HEK293 (cell line): ENCODE measurements around the gene TP73.

Source experiments
- OVOL3 ChIP-seq: fragments of 450-650 bp; formaldehyde crosslinking; IDR thresholded peaks from 2 replicates; pipeline ENCODE4 v1.5.1; 2016; ENCODE audit warnings: missing biosample characterization, missing genetic modification characterization
- ZBTB21 ChIP-seq: fragments of 450-650 bp; formaldehyde crosslinking; IDR thresholded peaks from 2 replicates; pipeline ENCODE4 v1.5.1; 2017; ENCODE audit warnings: missing biosample characterization, missing genetic modification characterization
- ZNF2 ChIP-seq: fragments of 450-650 bp; formaldehyde crosslinking; IDR thresholded peaks from 2 replicates; pipeline ENCODE4 v1.5.1; 2016; ENCODE audit warnings: missing biosample characterization, missing genetic modification characterization
- ZNF354C ChIP-seq: fragments of 450-650 bp; formaldehyde crosslinking; IDR thresholded peaks from 2 replicates; pipeline ENCODE4 v1.5.1; 2016; ENCODE audit warnings: missing biosample characterization, missing genetic modification characterization, low read depth, borderline replicate concordance
- ZNF580 ChIP-seq: fragments of 450-650 bp; formaldehyde crosslinking; IDR thresholded peaks from 2 replicates; pipeline ENCODE4 v1.5.1; 2016; ENCODE audit warnings: missing biosample characterization, missing genetic modification characterization

GRCh38 chr1:3776231-3776961 lies 124.1 kb downstream of the TP73 start:
- TF ChIP-seq OVOL3 (no peak), ZNF2 (no peak), ZNF580 (no peak), ZBTB21 (no peak), ZNF354C (no peak)
